Prostate gland (tissue), 2 donors: ENCODE measurements around the gene KRT73. TPM values are rescaled to one million over a fixed set of nuclear protein-coding genes. Genes with fewer than 3 reads are reported as not detected.

Experiments
- DNase-seq: peaks from one replicate; pipeline ENCODE4 v3.0.0-alpha.2; 2019; ENCODE audit warnings: low spot score
- H3K27ac ChIP-seq, 2 donors: fragments of 200-600 bp; sonication (generic); 2 replicates each; pipeline ENCODE4 v1.5.1; 2017 to 2019
- H3K27me3 ChIP-seq: fragments of 200-600 bp; sonication (generic); replicated peaks from 2 replicates; pipeline ENCODE4 v1.5.1; 2019; ENCODE audit not compliant: insufficient read depth
- H3K36me3 ChIP-seq, 2 donors: fragments of 200-600 bp; sonication (generic); 1 replicate in 1 of 2; 2 replicates in 1 of 2; pipeline versions ENCODE4 v1.5.1 to v1.8.1; 2017 to 2019
- H3K4me1 ChIP-seq: fragments of 200-600 bp; sonication (generic); replicated peaks from 2 replicates; pipeline ENCODE4 v1.5.1; 2019
- H3K4me3 ChIP-seq, 2 donors: fragments of 200-600 bp; sonication (generic); 2 replicates each; pipeline ENCODE4 v1.5.1; 2017 to 2019
- H3K9me3 ChIP-seq: fragments of 200-600 bp; sonication (generic); 2 replicates; pipeline ENCODE4 v1.5.1; 2017
- POLR2A ChIP-seq: fragments of 450-650 bp; IDR thresholded peaks from one replicate; pipeline ENCODE4 v1.6.1; 2016; ENCODE audit warnings: antibody characterized with exemption, mild to moderate bottlenecking
- POLR2AphosphoS5 ChIP-seq: sonication (generic); formaldehyde crosslinking; IDR thresholded peaks from one replicate; pipeline ENCODE4 v1.6.1; 2017; ENCODE audit warnings: antibody characterized with exemption
- WGBS: methylation state at CpG from one replicate; pipeline ENCODE4 v1.1.5; 2018; 5-methylcytosine and 5-hydroxymethylcytosine counted together
- intact Hi-C: fragments of 100-400 bp; cut with DNase I; formaldehyde crosslinking; loops from one replicate; pipeline ENCODE4 v1.14.2; 2022
- total RNA-seq, 2 donors: library from RNA; depleted of rRNA; stranded (reverse); fragments of >200 nt; gene quantifications; one replicate each; pipeline ENCODE4 v1.1.0, GENCODE V29; 2016
- TF ChIP-seq, protein P1 (sequence below), 4 experiments: fragments of 200-600 bp in 2 of 4; fragments of 450-650 bp in 2 of 4; sonication (generic) in 2 of 4; IDR thresholded peaks; 1 replicate in 3 of 4; 2 replicates in 1 of 4; pipeline ENCODE4 v1.5.1; 2016 to 2019; ENCODE audit warnings: antibody characterized with exemption in 4 of 4, mild to moderate bottlenecking in 2 of 4, moderate library complexity in 2 of 4

Gene KRT73
- total RNA-seq, 2 donors from 2014 or later, result not detected

DNA sequence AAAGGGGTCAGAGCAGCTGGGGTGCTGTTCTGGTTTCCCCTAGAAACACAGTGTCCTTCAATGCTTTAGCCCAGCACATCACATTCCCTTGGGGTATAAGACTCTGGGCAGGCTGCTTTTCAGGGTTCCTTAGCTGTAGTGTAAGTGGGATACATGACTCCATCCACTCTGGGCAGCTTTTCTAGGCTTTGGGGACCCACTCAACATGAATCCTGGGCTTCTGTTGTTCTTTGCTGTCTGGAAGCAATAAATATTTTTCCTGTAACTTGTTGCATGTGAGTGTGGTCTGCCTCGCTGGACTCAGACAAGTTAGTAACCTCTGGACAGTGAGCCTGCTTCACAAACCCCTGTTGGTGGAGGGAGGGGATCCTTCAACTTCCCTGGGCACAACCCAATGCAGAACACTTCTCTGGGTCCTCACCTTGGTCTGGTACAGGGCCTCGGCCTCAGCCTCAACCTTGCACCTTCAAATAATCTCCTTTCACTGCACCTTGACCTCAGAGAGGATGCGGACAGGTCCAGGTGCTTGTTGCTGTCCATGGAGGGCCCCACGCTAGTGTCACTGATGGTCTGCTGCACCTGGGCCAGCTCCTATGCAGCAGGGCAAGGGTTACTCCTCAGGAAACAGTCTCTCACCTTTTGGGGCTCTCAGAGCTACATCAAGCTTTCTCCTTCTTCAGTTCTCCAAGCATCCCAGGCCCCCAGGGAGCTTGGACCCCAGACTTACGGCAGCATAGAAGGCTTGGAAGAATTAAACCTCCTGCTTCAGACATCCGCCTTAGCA, 13.5 kb upstream of the KRT73 start:
- no peak for DNase-seq
- 97% methylated on average over 6 of the region's 6 CpGs for WGBS
- H3K9me3 ChIP-seq, result no peaks in the 10 kb centered on the region
- no peaks in the 10 kb centered on the region for H3K4me1 ChIP-seq
- TF ChIP-seq, protein P1, sequence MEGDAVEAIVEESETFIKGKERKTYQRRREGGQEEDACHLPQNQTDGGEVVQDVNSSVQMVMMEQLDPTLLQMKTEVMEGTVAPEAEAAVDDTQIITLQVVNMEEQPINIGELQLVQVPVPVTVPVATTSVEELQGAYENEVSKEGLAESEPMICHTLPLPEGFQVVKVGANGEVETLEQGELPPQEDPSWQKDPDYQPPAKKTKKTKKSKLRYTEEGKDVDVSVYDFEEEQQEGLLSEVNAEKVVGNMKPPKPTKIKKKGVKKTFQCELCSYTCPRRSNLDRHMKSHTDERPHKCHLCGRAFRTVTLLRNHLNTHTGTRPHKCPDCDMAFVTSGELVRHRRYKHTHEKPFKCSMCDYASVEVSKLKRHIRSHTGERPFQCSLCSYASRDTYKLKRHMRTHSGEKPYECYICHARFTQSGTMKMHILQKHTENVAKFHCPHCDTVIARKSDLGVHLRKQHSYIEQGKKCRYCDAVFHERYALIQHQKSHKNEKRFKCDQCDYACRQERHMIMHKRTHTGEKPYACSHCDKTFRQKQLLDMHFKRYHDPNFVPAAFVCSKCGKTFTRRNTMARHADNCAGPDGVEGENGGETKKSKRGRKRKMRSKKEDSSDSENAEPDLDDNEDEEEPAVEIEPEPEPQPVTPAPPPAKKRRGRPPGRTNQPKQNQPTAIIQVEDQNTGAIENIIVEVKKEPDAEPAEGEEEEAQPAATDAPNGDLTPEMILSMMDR (IDR thresholded peaks at IDR 0.05), result no peak
- TF ChIP-seq POLR2AphosphoS5, result no peak
- TF ChIP-seq POLR2A, result no peak
- intact Hi-C loops, result no loop called here
- H3K27me3 ChIP-seq, result peaks cover 2% of the 10 kb centered on the region
- H3K36me3 ChIP-seq, result no peaks in the 10 kb centered on the region
- no peak overlapping the region for H3K4me3 ChIP-seq
- H3K27ac ChIP-seq, result no peak overlapping the region

DNA sequence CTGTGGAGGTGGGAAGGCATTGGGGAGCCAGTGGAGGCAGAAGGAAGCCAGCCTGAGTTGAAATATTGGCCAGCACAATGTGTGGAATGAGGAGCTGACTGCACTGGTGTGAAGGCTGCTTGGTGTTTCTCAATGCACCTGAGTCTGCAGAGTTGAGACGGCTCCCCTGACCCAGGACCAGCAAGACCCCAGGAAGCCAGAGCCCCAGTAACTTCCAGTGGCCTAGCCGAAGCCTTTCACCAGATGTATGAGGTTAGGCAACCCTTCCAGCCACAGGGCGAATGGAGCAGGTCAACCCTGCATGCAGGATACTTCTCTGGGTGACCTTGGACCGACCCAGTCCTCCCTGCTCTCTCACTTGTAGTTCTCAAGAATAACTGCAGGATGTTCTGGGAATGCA, 12.9 kb upstream of the KRT73 start:
- H3K9me3 ChIP-seq, result no peaks in the 10 kb centered on the region
- TF ChIP-seq POLR2A (no peak), POLR2AphosphoS5 (no peak)
- TF ChIP-seq, protein P1 (IDR thresholded peaks at IDR 0.05), result no peak
- WGBS, result 61% methylated on average over 4 of the region's 4 CpGs
- no peaks in the 10 kb centered on the region for H3K36me3 ChIP-seq
- no peak for DNase-seq
- H3K4me3 ChIP-seq, result no peak overlapping the region
- H3K4me1 ChIP-seq, result no peaks in the 10 kb centered on the region
- peaks cover 2% of the 10 kb centered on the region for H3K27me3 ChIP-seq
- intact Hi-C loops, result no loop called here
- no peak overlapping the region for H3K27ac ChIP-seq

DNA sequence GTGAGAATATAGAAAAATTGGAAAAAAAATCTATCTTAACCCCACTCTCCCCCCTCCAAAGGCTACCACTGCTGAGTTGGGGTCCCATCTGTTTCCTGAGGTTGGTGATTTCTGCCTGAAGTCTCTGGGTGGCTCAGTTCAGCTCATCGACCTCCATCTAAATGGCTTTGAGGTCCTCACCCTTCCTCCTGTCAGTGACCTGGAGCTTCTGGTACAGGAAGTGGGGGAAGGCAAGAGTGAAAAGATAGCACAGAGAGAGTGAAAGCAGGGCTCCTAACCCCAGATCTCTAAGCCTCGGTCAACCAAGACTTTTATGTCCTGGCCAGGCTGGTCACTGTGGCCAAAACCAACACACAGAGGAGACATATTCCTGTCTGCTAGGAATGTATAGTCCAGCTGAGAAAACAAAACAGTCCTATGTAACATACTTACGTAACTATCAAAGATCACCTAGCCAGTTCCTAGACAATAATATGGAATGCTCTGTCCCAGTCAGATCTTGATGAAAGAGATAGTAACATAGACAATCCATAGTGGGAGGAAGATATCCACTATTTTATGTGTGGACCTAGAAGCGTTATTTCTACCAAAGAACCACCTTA, 12.3 kb upstream of the KRT73 start:
- no peak overlapping the region for H3K27ac ChIP-seq
- no peaks in the 10 kb centered on the region for H3K4me1 ChIP-seq
- 60% methylated on average over 4 of the region's 4 CpGs for WGBS
- H3K4me3 ChIP-seq, result no peak overlapping the region
- intact Hi-C loops, result no loop called here
- peaks cover 2% of the 10 kb centered on the region for H3K27me3 ChIP-seq
- no peak for DNase-seq
- TF ChIP-seq POLR2A, result no peak
- no peaks in the 10 kb centered on the region for H3K36me3 ChIP-seq
- H3K9me3 ChIP-seq, result no peaks in the 10 kb centered on the region

DNA sequence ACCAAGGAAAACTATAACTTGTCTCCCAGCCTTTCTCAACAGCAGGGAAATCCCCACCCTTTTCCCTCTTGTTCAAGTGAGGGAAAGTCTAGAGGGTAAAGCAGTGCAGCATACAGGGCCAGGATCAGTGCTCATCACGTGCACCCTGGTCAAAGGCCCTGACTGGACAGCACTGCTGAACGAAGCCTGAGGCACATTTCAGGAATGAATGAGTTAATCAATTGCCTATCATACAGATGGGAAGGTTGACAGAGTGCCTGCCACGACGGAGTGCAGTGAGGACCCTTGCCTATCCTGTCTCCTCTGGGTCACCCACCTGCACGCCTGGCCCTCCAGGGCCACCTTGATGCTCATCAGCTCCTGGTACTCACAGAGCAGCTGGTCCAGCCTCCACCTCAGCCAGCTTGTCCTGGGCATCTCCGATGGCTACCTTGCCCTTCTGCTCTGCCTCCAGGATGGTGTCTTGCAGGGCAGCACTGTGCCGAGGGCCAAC, 11.7 kb upstream of the KRT73 start:
- H3K9me3 ChIP-seq, result no peaks in the 10 kb centered on the region
- 83% methylated on average over 7 of the region's 7 CpGs for WGBS
- H3K27me3 ChIP-seq, result peaks cover 2% of the 10 kb centered on the region
- no peak overlapping the region for H3K4me3 ChIP-seq
- H3K36me3 ChIP-seq, result no peaks in the 10 kb centered on the region
- intact Hi-C loops, result no loop called here
- DNase-seq, result no peak
- TF ChIP-seq POLR2AphosphoS5, result no peak
- TF ChIP-seq, protein P1 (IDR thresholded peaks at IDR 0.05), result no peak
- no peak for TF ChIP-seq POLR2A
- H3K27ac ChIP-seq, result no peak overlapping the region
- no peaks in the 10 kb centered on the region for H3K4me1 ChIP-seq

DNA sequence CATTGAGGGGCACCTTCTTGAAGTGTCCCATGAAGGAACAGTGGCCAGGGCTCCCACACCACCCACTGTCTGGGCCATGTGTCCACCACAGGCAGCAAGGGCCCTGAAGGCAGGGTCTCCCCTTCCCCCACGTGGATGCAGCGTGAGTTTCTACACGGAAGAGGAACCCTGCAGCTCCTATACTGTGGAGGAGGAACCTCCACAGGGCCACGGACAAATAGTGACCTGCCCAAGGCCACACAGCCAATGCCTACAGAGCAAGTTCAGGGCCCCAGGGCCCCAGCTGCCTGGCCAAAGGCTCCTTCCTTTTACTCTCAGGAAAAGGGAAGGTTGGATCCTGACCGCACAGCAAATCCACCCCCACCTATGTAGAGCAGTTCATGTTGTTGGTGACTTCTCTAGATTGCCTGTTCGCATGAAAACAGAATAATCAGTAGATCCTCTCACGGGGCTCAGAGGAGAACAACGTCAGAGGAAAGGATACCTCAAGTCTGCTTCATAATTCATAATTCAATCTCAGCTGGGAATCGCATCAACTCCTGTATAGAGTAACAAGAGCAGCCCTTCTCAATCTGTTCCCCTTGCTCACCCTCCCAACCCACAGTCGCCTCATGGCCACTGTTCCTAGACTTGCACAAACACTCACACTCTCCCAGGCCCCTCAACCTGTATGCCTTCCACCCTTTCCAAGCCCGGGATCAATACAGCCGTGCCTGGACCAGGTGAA, 11.1 kb upstream of the KRT73 start:
- Histone ChIP-seq H3K4me1 (no peaks in the 10 kb centered on the region), H3K27ac (no peak overlapping the region), H3K27me3 (peaks cover 2% of the 10 kb centered on the region), H3K36me3 (no peaks in the 10 kb centered on the region), H3K4me3 (no peak overlapping the region), H3K9me3 (no peaks in the 10 kb centered on the region)
- WGBS, result 97% methylated on average over 12 of the region's 12 CpGs
- TF ChIP-seq, protein P1 (IDR thresholded peaks at IDR 0.05), result no peak
- TF ChIP-seq POLR2A (no peak), POLR2AphosphoS5 (no peak)
- DNase-seq, result no peak
- intact Hi-C loops, result no loop called here
